SK-N-DZ (cell line): ENCODE measurements around the gene WT1.

Source experiments
- DNase-seq: peaks from one replicate; pipeline ENCODE4 v3.0.0-alpha.2; 2015; ENCODE audit warnings: low spot score

WT1 gene

DNA sequence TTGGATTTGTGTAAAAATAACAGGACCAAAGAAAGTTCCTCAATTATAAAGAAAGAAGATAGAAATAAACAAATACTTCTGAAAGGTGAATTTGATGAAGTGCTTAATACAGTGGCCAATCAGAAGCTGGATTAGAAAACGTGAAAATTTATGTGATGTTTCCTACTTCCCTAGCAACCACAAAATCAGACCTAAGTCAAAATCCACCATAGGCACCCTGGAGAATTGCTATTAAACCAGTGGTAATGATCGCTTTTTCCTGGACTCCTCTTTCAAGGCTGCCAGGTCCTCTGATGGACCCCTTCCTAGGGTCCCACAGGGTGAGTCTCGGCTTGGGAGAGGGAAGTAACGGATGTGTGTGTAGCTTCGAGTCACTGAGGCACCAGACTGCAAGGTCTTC, 9.6 kb downstream of the WT1 start:
- DNase-seq, result no peak

- no peak for DNase-seq
These were observed 12.8 kb downstream of the WT1 start for GRCh38 chr11:32422545-32422944.

GRCh38 chr11:32421992-32422391, 13.3 kb downstream of the WT1 start:
- DNase-seq, result no peak

- no peak for DNase-seq
These were observed 14.1 kb downstream of the WT1 start for GRCh38 chr11:32420937-32421901.

DNA sequence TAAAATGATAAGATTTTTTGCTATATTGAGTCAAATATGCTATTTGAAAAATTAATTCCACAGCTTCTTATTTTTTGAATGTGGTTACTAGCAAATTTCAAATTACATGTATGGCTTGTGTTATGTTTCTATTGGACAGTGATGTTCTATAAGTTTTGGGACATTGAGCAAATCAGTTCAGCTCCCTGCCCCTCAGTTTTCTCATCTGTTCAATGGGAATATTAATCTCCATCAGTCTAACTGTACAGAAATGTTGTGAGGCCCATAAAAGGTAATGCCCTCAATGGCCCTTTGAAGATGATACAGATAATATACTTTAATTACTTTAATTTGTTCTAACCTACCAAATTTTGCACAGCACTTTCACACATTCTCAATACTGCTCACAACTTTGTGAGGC, 15.2 kb downstream of the WT1 start:
- no peak for DNase-seq

DNA sequence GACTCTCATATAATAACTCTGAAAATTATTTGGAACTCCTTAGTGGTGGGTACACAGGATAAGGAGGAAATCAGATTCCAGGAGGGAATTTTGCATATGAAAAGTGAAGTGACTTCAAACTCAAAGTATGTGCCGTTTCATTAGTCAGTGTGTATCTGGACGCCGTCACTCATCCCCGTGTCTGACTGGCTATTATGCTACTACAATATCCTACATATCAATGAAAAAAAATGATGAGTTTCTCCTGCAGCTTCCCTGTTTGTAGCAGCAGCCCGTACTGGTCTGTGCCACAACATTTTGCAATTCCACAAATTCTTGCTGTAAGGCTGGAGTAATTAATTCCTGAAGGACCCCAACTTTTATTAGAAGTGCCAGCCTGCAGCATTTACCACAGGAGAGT, 16.5 kb downstream of the WT1 start:
- DNase-seq, result no peak

GRCh38 chr11:32417806-32418205, 17.5 kb downstream of the WT1 start:
- no peak for DNase-seq

DNA sequence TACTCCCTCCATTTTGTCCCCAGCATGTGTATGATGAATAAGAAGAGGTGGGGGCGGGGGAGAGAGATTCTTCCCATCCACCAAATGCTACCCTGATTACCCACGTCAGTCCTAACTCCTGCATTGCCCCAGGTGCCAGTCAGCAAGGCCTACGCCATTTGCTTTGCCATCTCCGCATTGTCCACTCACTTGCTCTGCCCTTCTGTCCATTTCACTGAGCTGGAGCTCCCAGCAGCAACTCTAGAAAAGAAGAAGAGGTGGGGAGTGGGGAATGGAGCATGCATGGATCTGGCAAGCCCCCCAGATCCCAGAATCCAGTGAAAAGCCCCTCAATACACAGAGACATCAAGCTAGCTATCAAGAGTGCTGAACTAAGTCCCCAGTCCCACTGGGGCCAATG, 19.0 kb downstream of the WT1 start:
- no peak for DNase-seq

DNA sequence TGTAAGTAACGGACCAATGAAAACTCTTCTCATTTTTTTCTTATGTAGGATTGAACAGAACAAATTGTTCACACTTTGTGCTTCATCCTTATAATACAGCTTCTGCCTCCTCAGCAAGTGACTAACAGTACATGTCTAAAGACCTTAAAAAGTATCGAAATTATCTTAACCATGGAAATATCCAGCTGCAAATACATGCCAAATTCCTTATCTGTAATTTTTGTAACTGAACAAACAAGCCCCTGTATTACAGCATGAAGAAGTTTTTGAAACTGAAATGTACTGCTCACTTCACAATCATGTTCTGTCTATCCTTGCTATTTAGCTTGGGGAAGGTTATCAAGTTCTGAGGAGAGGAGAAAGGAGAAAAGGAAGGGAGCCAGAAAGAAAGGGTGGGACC, 20.4 kb downstream of the WT1 start:
- no peak for DNase-seq

DNA sequence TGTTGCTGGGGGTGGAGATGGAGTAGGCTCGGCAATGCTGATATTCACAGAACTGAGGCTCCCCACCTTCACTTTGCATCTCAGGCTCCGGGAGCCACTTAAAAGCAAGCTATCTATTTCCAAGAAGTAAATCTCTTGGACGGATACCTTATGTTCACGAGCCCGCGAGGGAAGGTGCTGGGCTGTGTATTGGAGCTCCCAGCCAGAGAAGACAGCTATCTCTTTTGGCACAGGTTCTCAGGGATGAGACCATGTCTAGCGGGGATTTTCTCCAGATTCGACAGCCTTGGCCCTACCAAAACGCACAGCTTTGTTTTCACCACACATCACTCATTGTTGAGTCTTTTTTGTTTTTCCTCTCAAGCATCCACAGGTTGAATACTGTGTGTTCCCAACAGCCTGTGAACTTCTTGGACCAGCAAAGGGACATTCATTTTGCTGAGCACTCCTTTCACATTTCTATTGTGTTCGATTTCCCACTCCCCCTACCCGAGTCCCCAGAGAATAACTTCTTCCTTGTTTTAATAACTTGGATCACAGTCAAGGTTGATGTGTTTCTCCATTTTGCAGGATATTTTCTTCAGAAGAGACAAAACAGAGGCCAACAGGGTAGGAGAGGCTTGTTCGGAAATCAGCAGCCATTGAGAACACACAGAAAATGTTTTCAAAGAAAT, 23.3 kb downstream of the WT1 start:
- DNase-seq, result no peak

- no peak for DNase-seq
These were observed 29.7 kb downstream of the WT1 start for GRCh38 chr11:32405592-32405991.

- no peak for DNase-seq
These were observed 32.5 kb downstream of the WT1 start for GRCh38 chr11:32402836-32403235.

DNA sequence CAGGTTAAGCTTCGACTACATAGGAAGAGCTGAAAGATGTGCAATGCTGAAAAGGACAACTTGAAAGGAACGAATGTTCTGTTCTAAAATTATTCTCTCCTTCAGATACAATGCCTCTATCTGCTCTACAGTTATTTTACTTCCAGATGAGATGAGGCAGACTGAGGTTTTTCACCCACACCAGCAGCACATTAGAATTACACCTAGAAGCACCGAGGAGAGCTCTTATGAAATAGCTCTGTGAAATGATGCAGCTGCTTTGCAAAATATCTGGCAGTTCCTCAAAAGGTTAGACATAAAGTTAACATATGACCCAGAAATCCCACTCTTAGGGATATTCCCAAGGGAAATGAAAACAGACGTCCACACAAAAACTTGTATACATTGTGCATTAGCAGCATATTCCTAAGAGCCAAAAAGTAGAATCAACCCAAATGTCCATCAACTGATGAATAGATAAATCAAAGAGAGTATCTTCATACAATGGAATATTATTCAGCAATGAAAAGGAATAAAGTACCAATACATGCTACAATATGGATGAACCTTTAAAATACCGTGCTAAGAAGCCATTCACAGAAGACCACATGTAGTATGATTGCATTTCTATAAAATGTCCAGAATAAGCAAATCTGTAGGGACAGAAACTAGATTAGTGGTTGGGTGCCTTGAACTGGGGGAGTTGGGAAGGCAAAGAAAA, 34.5 kb downstream of the WT1 start:
- no peak for DNase-seq

GRCh38 chr11:32400196-32400595, 35.1 kb downstream of the WT1 start:
- DNase-seq, result no peak

DNA sequence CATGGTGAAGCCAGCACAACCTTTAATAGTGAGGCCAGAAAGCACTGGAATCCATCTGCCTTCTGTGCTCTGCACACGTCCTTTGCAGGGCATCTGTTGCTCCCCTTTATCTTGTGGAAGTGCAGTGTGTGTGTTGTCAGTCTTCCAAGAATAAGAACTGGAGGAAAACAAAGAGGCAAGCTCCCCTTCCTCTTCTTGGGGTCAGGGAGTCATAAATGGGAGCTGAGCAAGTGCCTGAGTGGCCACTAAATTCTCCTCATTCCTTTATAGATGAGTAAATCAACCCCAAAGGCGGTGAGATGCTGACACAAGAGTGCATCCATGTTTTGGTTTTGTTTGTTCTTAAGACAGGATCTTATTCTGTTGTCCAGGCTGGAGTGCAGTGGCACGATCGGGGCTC, 38.3 kb downstream of the WT1 start:
- no peak for DNase-seq

- no peak for DNase-seq
These were observed 39.0 kb downstream of the WT1 start for GRCh38 chr11:32396331-32396730.

DNA sequence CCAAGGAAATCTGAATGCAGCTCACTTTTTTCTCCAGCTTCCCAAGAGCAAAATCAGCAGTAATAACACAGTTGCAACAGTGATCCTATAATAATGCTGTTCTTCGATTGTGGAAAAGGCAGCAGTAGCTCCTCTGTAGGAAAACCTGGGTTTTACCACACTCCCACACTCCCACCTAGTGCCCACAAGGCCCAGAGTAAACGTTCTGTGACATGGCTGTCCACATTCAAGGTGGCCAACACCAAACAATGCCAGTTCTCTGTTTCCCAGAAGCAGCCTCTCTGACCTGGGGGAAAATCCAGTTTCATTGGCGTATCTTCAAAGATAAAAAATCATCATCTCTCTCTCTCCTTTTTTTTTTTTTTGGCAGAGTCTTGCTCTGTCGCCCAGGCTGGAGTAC, 40.2 kb downstream of the WT1 start:
- no peak for DNase-seq

DNA sequence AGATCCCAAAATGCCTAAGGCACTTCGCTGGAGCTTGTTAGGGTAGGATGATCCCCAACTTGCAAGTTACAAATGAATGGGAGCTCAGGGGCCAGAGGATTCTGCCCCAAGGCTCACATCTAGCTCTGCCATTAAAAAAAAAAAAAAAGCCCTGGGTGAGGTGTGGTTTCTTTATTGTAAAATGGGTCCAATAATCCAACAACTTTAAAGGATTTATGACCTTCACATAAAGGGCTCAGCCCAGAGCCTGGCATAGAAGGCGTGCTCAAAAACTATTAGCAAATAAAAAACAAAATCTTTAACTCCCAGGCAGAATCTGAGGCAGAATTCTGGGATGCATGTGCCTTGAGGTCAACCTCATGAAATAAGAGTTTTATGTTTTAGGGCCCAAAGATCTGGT, 42.5 kb downstream of the WT1 start:
- DNase-seq, result no peak

- DNase-seq, result no peak
These were observed 43.3 kb downstream of the WT1 start for GRCh38 chr11:32391956-32392553.

- DNase-seq, result no peak
These were observed 43.9 kb downstream of the WT1 start for GRCh38 chr11:32391479-32391878.

- no peak for DNase-seq
These were observed 44.6 kb downstream of the WT1 start for GRCh38 chr11:32390712-32391111.
